Epithelial cell of esophagus (primary cell): ENCODE data around the gene RBM17.
"Not testable (repeated sequence)": the region's sequence is repeated elsewhere in the genome, so short reads cannot be mapped to it uniquely, and the experiment has no call there.

Experiments used
- DNase-seq: peaks from one replicate; pipeline ENCODE4 v3.0.0; 2010; ENCODE audit warnings: low read depth
- H3K4me3 ChIP-seq: 2 replicates; pipeline ENCODE4 v1.5.1; 2011; ENCODE audit warnings: mild to moderate bottlenecking, low read length, control low read depth
- CTCF ChIP-seq: IDR thresholded peaks from 2 replicates; pipeline ENCODE4 v1.5.1; 2011; ENCODE audit warnings: low read depth, mild to moderate bottlenecking, low read length, control low read depth, inconsistent platforms; ENCODE audit not compliant: insufficient read depth; ENCODE audit errors: missing control alignments

The RBM17 gene

GRCh38 chr10:6138456-6138855 is 49.6 kb downstream of the RBM17 start:
- H3K4me3 ChIP-seq: no peak overlapping the region
- no peak for TF ChIP-seq CTCF
- DNase-seq: no peak

- no peak for TF ChIP-seq CTCF
- H3K4me3 ChIP-seq: no peak overlapping the region
- no peak for DNase-seq
Observed at GRCh38 chr10:6139470-6139869, 50.6 kb downstream of the RBM17 start.

- TF ChIP-seq CTCF: no peak
- H3K4me3 ChIP-seq: no peak overlapping the region
- DNase-seq: no peak
Observed at GRCh38 chr10:6140141-6140841, 51.5 kb downstream of the RBM17 start.

- DNase-seq: no peak
- no peak overlapping the region for H3K4me3 ChIP-seq
- no peak for TF ChIP-seq CTCF
Observed at GRCh38 chr10:6140965-6141295, 52.1 kb downstream of the RBM17 start.

GRCh38 chr10:6141296-6142151 is 52.7 kb downstream of the RBM17 start:
- H3K4me3 ChIP-seq: peak overlapping the region; percentile 41
- no peak for TF ChIP-seq CTCF
- peak; percentile 85 for DNase-seq

GRCh38 chr10:6142186-6142585 is 53.4 kb downstream of the RBM17 start:
- not testable (repeated sequence) for H3K4me3 ChIP-seq, DNase-seq

GRCh38 chr10:6142644-6143043 is 53.8 kb downstream of the RBM17 start:
- no peak overlapping the region for H3K4me3 ChIP-seq
- no peak for TF ChIP-seq CTCF
- DNase-seq: no peak
